Left renal cortex interstitium (tissue), 4 donors: ENCODE data around the gene CTPS1. TPM values are rescaled to one million over a fixed set of nuclear protein-coding genes. Genes with fewer than 3 reads are reported as not detected.

ENCODE experiments used
- DNase-seq, 4 donors: peaks; one replicate each; pipeline ENCODE4 v3.0.0-alpha.2; 2013; ENCODE audit warnings: low read depth in 4 of 4, low spot score in 2 of 4, missing footprints in 1 of 4
- polyA plus RNA-seq, 4 donors: library from polyadenylated mRNA; unstranded; fragments of 120-200 nt; gene quantifications; one replicate each; pipeline ENCODE4 v1.2.1, GENCODE V29; 2013; ENCODE audit not compliant: insufficient read length in 4 of 4

CTPS1 gene
- polyA plus RNA-seq, 4 donors, result 24.9 to 29.4 (median 28.3) TPM

DNA sequence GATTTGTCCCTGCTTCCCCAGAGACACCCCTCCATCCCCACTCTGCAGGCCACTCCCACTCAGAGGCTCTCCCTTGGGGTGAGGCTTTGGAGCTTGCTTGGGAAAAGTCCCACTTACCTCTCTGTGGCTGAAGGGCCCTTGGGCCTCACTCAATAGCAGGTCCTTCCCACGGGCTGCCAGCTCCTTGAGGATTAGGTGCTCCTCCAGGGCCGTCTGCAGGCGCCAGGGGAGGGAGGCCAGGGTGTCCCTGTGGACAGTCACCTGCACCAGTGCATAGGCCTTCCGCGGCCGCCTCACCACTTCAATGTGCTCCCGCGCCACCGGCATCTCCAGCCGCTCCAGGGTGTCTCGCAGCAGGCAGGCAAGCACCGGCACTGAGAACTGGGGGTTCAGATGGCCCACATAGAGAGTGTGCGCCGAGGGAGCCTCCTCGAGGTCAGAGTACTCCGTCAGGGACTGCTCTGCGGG lies 40.6 kb downstream of the CTPS1 start:
- no peak for DNase-seq

- no peak for DNase-seq
These were observed 41.2 kb downstream of the CTPS1 start for GRCh38 chr1:41020654-41021053.

- peak in 2 of 4 donors; percentile 23 to 47 for DNase-seq
These were observed 42.2 kb downstream of the CTPS1 start, which contains the start of gene SLFNL1 for GRCh38 chr1:41021526-41022308. SLFNL1 (minus strand) TSS chr1:41021725; CDS start chr1:41020660, 1,065 bp downstream.

DNA sequence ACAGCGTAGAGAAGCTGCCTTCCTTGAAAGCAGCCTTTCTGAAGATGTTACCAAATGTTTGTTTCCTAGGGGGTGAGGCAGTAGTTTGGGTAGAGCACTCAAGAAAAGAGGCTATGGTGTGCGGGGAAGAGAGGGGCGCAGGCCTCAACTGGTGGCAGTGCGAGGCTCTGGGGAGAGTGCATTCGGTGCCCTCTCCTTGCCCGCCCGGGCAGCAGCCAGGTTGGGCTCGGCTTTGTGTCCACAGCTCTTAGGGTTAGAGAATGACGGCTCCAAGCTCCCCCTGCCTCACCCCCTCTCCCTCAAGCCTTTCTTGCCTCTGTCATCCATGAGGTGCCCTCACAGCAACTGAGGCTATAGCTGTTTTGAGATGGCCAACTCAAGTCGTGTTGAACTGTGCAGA lies 42.9 kb downstream of the CTPS1 start:
- no peak for DNase-seq

DNA sequence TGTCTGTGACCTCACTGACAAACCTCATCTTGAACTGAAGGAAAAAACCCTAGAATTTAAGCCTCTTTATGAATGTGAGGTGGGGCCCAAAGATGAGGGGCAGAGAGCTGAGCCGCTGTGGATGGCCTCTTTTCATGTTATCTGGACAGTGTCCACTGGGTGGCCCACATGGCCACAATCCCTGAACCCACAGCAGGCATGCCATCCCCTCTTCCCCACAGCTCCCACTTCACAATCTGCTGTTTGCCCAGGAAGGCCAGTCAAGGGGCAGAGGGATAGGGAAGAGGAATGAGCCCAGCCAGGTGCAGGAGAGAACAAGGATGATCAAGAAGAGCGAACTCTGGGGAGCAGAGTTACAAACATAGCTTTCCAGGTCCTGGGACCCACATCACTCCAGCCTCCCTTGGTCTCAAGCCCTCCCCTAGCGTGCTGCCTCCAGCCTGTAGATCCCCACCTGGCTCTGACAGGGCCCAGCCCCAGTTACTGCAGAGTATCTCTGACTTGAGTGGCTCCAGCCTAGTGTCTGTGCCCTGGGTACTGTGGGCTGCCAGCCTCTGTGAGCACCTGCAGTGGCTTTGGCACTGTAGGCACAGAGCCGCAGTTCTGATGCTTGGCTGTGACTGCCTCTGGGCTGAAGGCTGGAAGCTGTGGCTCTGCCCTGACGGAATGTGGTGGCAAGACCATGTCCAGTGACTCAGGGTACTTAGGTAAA lies 43.9 kb downstream of the CTPS1 start:
- DNase-seq, result no peak

- DNase-seq, result no peak
These were observed 45.5 kb downstream of the CTPS1 start for GRCh38 chr1:41024953-41025352.

DNA sequence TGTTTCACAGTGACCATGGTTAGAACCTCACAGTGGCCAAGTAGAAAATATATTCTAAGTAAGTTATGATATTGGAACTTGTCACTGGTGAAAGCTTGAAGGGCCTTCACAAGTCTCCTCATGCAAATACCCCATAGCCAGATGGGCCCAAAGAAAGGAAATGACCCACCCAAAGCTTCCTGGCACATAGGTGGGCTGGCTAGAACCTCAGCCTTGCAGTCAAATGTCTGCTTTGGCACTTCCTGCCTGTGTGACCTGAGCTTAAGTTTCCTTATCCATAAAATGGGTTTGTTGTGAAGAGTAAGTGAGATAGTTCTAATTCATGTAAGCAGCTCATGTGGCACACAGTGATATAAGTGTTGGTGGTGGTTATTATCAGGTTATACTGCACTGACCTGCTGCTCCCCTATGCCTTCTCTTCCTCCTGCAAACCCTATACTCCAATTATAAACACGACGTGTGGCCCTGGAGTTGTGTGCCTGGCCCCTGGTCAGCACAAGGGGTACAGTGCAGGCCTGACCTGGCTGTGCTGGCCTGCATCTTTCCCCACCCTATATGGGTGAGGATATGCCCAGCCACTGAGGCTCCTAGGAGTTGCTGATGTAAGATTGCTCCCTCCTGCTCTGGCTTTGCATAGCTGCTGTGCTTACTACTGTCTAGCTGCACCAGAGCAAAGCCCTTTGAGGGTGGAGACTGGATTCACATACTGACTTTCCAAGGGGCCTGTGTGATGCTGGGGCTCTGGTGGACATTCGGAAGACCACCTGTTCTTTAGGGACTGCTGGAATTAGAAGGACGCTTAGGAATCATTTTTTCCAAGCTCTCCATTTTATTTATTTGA lies 46.7 kb downstream of the CTPS1 start:
- no peak for DNase-seq

DNA sequence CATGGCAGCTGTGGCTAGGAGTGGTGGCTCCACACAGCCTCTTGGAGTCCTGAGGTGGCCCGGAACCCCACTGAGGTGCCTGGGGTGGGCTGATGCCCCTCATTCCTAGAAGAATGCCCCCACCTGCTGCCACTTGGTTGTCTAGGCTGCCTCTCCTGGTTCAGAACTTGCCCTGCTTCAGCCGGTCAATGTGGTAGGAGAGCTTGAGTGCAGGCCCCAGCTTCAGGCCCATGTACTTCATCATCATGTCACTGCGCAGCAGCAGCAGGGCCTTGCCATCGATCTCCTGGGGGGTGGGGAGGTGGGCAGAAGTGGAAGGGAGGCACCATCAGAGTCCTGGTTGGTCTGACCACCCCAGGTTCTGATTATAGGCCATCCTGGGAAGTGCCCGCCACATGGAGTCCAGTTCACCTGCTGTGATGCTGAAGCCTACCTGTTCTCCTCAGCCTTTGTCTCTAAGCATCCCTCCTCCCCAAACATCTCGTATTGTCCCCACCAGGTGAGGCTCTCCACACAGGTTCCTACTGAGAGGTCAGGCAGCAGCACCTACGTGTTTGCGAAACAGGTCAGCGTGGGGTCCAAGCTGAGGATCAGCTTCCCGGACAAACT lies 48.6 kb downstream of the CTPS1 start:
- DNase-seq, result no peak

GRCh38 chr1:41030872-41031616 lies 51.5 kb downstream of the CTPS1 start:
- no peak for DNase-seq

DNA sequence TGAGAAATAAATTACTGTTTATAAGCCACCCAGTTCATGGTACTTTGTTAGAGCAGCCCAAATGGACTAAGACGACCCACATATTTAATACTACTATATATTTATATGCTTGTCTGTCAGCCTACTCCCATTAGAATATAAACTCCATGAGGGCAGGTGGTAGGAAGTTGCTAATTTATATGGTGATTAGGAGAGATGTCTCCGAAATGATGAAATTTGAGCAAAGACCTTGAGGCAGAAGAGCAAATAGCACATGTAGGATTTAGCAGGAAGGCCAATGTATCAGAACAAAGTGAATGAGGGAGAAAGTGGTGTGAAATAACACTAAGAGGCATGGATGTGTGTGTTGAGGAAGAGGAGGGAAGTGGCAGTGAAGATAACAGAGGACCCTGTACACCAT lies 52.7 kb downstream of the CTPS1 start:
- DNase-seq, result no peak

DNA sequence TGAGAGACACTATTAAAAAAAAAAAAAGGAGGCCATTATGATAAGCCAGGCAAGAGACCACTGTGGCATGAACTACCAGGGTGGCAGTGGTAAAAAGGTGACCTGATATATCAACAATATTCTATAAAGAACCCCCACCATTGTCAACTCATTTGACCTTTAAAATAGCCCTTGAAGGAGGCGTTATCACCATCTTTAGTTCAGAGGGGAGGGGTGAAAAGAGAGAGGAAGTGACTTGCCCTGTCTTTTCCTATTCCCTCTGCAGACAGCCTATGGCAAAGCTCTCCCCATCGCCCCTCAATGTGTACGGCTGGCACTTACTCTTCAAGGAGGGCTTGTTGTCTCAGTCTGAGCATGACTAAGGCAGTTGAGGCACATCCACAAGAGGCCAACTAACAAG lies 53.8 kb downstream of the CTPS1 start:
- no peak for DNase-seq

DNA sequence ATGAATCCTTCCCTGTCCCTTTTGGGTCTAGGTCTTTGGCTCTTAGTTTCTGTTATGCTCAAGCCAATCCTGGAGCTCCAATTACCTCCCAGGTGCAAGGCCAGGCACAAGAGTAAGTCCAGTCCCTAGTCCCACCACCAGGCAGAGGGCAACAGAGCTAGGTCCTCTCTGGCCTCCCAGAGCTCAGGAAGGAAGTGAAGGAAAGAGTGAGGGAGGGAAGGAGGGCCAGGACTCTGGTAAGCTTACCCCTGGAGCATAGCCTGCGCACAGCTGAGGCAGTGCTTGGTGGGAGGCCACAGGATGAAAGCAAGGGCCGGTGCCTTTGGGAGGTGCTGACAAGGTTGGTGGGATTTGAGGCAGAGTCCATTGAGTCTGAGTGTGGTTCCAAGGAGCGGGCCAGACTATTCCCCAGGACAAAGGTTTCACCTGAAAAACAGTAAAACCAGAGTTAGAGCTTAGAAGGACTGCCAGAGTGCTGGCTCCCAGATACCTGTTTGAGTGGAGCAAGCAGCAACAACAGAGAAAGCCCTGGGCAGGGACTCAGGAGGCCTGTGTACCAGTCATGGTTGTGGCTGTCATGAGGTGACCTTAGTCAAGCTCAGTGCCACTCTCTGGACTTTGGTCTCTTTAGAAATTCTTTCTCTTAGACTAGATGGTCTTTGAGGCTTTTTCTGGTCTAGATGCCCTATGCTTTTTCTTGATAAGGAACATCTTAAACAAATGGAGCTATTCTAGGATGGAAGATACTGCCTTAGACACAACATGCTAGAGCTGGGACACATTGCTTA lies 57.8 kb downstream of the CTPS1 start:
- DNase-seq, result no peak

GRCh38 chr1:41038110-41038509 lies 58.6 kb downstream of the CTPS1 start:
- DNase-seq, result no peak

- no peak for DNase-seq
These were observed 62.2 kb downstream of the CTPS1 start for GRCh38 chr1:41041614-41042270.

- no peak for DNase-seq
These were observed 64.7 kb downstream of the CTPS1 start for GRCh38 chr1:41044187-41044586.

GRCh38 chr1:41045740-41046139 lies 66.2 kb downstream of the CTPS1 start:
- no peak for DNase-seq

DNA sequence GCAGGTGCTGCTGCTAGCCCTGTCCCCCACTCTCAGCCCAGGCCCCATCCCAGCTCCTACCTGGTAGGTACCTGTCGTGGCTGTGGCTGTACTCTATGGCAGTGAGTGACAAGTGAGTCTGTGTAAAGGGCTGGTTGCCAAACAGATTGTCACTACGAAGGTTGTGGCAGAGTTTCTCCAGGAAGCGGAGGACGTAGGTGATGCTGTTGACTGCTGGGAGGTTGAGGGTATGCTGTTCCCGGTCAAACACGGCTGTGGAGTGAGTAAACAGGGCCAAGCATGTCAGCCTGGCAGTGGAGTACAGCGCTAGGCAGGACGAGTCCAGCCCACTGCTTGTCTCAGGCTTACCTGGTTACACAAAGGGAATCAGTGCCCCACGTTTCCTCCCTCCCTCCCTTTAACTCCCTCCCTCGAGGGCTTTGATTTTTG lies 66.9 kb downstream of the CTPS1 start:
- no peak for DNase-seq

DNA sequence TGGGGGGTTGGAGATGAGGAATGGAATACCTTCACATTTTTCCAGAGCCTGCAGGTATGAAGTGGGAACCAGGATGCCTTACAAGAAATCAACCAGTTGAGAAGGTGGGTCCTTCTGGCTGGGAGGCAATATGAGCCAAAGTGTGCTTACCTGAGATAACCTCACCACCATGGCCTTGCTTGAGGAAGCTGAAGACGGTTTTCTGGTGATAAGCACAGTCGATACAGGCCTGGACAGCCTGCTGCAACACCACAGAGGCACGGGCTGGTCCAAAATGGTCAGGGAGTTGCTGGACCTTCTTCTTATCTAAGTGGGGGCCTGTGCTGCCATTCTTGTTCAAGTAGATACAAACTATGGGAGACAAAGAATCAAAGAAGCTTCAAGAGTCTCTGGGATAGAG lies 69.0 kb downstream of the CTPS1 start:
- no peak for DNase-seq

GRCh38 chr1:41051022-41051421 lies 71.5 kb downstream of the CTPS1 start:
- DNase-seq, result no peak
